Endothelial cell of umbilical vein (primary cell): Measurements from ENCODE around the gene PNKD. TPM values are rescaled to one million over a fixed set of nuclear protein-coding genes. Genes with fewer than 3 reads are reported as not detected.

Experiments
- BruUV-seq: library from RNA; stranded (reverse); fragments of 400-500 nt; replicated peaks from 2 replicates; lab custom pipeline; 2021; lab: Mats Ljungman, UMichigan
- CTCF ChIA-PET: fragments of 300-600, 350-600 bp; sonication (Branson Sonifier 250); formaldehyde crosslinking; loops from one replicate; lab custom pipeline; 2021; ENCODE audit warnings: antibody characterized with exemption, inconsistent platforms; lab: Charles Lee
- POLR2A ChIA-PET: fragments of 300-600, 350-600 bp; sonication (Branson Sonifier 250); formaldehyde crosslinking; loops from one replicate; lab custom pipeline; 2021; ENCODE audit warnings: antibody characterized with exemption, inconsistent platforms; lab: Charles Lee
- DNase-seq: peaks from one replicate; pipeline ENCODE4 v3.0.0-alpha.2; 2011; ENCODE audit warnings: low read depth, low spot score
- FAIRE-seq: peaks from 2 replicates; lab custom pipeline; 2011; peaks lifted over from hg19 to GRCh38; lab: Jason Lieb, UNC
- H2AFZ ChIP-seq: 2 replicates; pipeline ENCODE4 v1.6.0; 2012; ENCODE audit warnings: low read depth, low read length, control low read depth, inconsistent platforms
- H3K27ac ChIP-seq: 2 replicates; pipeline ENCODE4 v1.5.1; 2011; ENCODE audit warnings: low read depth, mild to moderate bottlenecking, control low read depth, low read length, moderate library complexity; ENCODE audit not compliant: insufficient read depth
- H3K27me3 ChIP-seq, 2 experiments: 2 replicates each; pipeline versions ENCODE4 v1.6.0 to v1.6.1; 2011; ENCODE audit warnings: low read length in 2 of 2, mixed read lengths in 1 of 2; ENCODE audit not compliant: control insufficient read depth in 2 of 2, insufficient read depth in 2 of 2
- H3K36me3 ChIP-seq, 2 experiments: 2 replicates in 1 of 2; 3 replicates in 1 of 2; pipeline ENCODE4 v1.5.1; 2011; ENCODE audit warnings: low read length in 2 of 2, mild to moderate bottlenecking in 1 of 2, moderate library complexity in 1 of 2; ENCODE audit not compliant: control insufficient read depth in 2 of 2, insufficient read depth in 2 of 2; ENCODE audit errors: extremely low read depth in 1 of 2
- H3K4me1 ChIP-seq: 3 replicates; pipeline ENCODE4 v1.5.1; 2011; ENCODE audit warnings: mild to moderate bottlenecking, low read length; ENCODE audit not compliant: control insufficient read depth, insufficient read depth; ENCODE audit errors: extremely low read depth
- H3K4me2 ChIP-seq: 2 replicates; pipeline ENCODE4 v1.6.1; 2011; ENCODE audit warnings: low read length, control low read depth, mixed read lengths; ENCODE audit not compliant: insufficient read depth
- H3K4me3 ChIP-seq, 3 experiments: fragments of 200-600 bp in 1 of 3; sonication (generic), shearing (Covaris generic) in 1 of 3; replicated peaks in 1 of 3; 2 replicates each; pipeline ENCODE4 v1.5.1; 2011 to 2016; ENCODE audit warnings: control low read depth in 3 of 3, low read length in 3 of 3, mild to moderate bottlenecking in 2 of 3, inconsistent platforms in 1 of 3, low read depth in 1 of 3, moderate library complexity in 1 of 3; ENCODE audit not compliant: insufficient read depth in 1 of 3
- H3K79me2 ChIP-seq: 2 replicates; pipeline ENCODE4 v1.6.0; 2012; ENCODE audit warnings: low read length, inconsistent platforms; ENCODE audit not compliant: control insufficient read depth, insufficient read depth
- H3K9ac ChIP-seq: replicated peaks from 2 replicates; pipeline ENCODE3; 2011; ENCODE audit warnings: low read length, control low read depth; ENCODE audit not compliant: insufficient read depth; ENCODE audit errors: extremely low read depth
- H3K9me1 ChIP-seq: replicated peaks from 3 replicates; pipeline ENCODE4 v1.6.0; 2011; ENCODE audit warnings: mild to moderate bottlenecking, low read length; ENCODE audit not compliant: control insufficient read depth, insufficient read depth; ENCODE audit errors: extremely low read depth
- H3K9me3 ChIP-seq: replicated peaks from 2 replicates; pipeline ENCODE4 v1.5.1; 2012; ENCODE audit warnings: low read length, inconsistent platforms; ENCODE audit not compliant: control insufficient read depth, insufficient read depth
- H4K20me1 ChIP-seq: replicated peaks from 2 replicates; pipeline ENCODE3; 2011; ENCODE audit warnings: mild to moderate bottlenecking, low read length; ENCODE audit not compliant: control insufficient read depth, insufficient read depth; ENCODE audit errors: extremely low read depth
- EZH2 ChIP-seq: IDR thresholded peaks from 2 replicates; pipeline ENCODE4 v1.6.1; 2012; ENCODE audit warnings: borderline replicate concordance, low read depth, mild to moderate bottlenecking, moderate library complexity, low read length, inconsistent platforms; ENCODE audit not compliant: severe bottlenecking
- FOS ChIP-seq: IDR thresholded peaks from 2 replicates; pipeline ENCODE4 v1.6.1; 2011; ENCODE audit warnings: mild to moderate bottlenecking, low read length, moderate library complexity, borderline replicate concordance; ENCODE audit not compliant: insufficient read depth
- GATA2 ChIP-seq: IDR thresholded peaks from 2 replicates; pipeline ENCODE4 v1.7.0; 2011; ENCODE audit warnings: low read depth, mild to moderate bottlenecking, moderate library complexity, mixed read lengths, low read length; ENCODE audit not compliant: insufficient read length, insufficient read depth
- JUN ChIP-seq: IDR thresholded peaks from 2 replicates; pipeline ENCODE4 v1.6.1; 2011; ENCODE audit warnings: borderline replicate concordance, low read depth; ENCODE audit not compliant: insufficient read length, insufficient read depth
- MYC ChIP-seq: IDR thresholded peaks from one replicate; pipeline ENCODE4 v1.6.1; 2011; ENCODE audit warnings: mild to moderate bottlenecking, low read depth, low read length
- POLR2A ChIP-seq: IDR thresholded peaks from 2 replicates; pipeline ENCODE4 v1.6.1; 2012; ENCODE audit warnings: low read depth, mild to moderate bottlenecking, control low read depth, low read length
- POLR2AphosphoS5 ChIP-seq: IDR thresholded peaks from 2 replicates; pipeline ENCODE4 v1.6.1; 2012; ENCODE audit warnings: low read depth, mild to moderate bottlenecking, control low read depth, low read length, moderate library complexity; ENCODE audit not compliant: insufficient read depth
- dilution Hi-C: fragments of 300-500 bp; cut with MboI; formaldehyde crosslinking; loops from one replicate; pipeline ENCODE4 v1.15.0; 2019; ENCODE audit warnings: low sequenced_read_pairs; ENCODE audit not compliant: extremely low pct_ligation_motif_present
- intact Hi-C: fragments of 100-400 bp; cut with micrococcal nuclease; formaldehyde crosslinking; loops from one replicate; pipeline ENCODE4 v1.10.0; 2022
- polyA plus RNA-seq, 4 experiments: library from polyadenylated mRNA; depleted of rRNA in 3 of 4; stranded (reverse) in 3 of 4; unstranded in 1 of 4; fragments of >200 nt; gene quantifications; 2 replicates each; pipeline versions ENCODE4 v1.2.1 to v1.2.3, GENCODE V29; 2011 to 2012; ENCODE audit warnings: missing spikeins in 1 of 4
- total RNA-seq: library from RNA; stranded (reverse); gene quantifications from 2 replicates; pipeline ENCODE4 v1.2.3, GENCODE V29; 2021
- TF ChIP-seq, protein P1 (sequence below): IDR thresholded peaks from 2 replicates; pipeline ENCODE4 v1.6.1; 2011; ENCODE audit not compliant: insufficient read depth, insufficient read length
- TF ChIP-seq, protein P2 (sequence below), 2 donors: IDR thresholded peaks; 1 replicate in 1 of 2; 2 replicates in 1 of 2; pipeline ENCODE4 v1.5.1; 2011; ENCODE audit warnings: low read length in 2 of 2, mild to moderate bottlenecking in 2 of 2, moderate library complexity in 2 of 2, control low read depth in 1 of 2, inconsistent platforms in 1 of 2, low read depth in 1 of 2; ENCODE audit not compliant: insufficient read depth in 1 of 2; ENCODE audit errors: extremely low read depth in 1 of 2

PNKD gene
- total and polyA plus RNA-seq, 2 donors (not counting 3 experiments of a cell fraction or from before 2014, with no cell fraction given) = 56.1 to 88.3 TPM

DNA sequence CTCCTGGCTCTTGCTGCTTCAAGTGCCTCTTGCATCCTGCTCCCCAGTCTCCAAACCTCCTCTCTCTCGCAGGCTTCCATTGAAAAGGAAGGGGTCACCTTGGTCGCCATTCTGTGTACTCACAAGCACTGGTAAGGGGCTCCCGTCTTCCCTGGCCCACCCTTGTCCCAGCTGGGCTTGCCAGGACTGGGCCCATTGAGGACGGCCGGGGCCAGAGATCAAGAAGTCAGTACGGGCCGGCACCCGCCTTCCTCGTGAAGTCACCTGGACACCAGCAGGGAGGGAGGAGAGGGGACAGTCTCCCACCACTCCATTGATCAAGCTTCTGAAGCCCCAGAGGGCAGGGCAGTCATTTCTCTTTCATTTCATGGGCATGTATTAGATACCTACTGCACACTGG is 70.3 kb downstream of the PNKD start:
- DNase-seq (no peak), FAIRE-seq (no peak)
- H3K4me2 ChIP-seq = no peak overlapping the region
- peaks cover 0 to 12% of the 10 kb centered on the region in 2 experiments for H3K36me3 ChIP-seq
- no TSS peak for BruUV-seq
- no peaks in the 10 kb centered on the region for H3K4me1 ChIP-seq
- no peaks in the 10 kb centered on the region for H3K79me2 ChIP-seq
- no peaks in the 10 kb centered on the region for H3K9me3 ChIP-seq
- H4K20me1 ChIP-seq = no peaks in the 10 kb centered on the region
- dilution Hi-C loops = no loop called here
- no peak overlapping the region for H3K27ac ChIP-seq
- no peaks in the 10 kb centered on the region for H3K9me1 ChIP-seq
- TF ChIP-seq, protein P1, sequence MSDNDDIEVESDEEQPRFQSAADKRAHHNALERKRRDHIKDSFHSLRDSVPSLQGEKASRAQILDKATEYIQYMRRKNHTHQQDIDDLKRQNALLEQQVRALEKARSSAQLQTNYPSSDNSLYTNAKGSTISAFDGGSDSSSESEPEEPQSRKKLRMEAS = no peak
- TF ChIP-seq POLR2A (no peak), EZH2 (no peak), JUN (no peak), MYC (no peak), GATA2 (no peak), FOS (no peak), POLR2AphosphoS5 (no peak)
- TF ChIP-seq, protein P2, sequence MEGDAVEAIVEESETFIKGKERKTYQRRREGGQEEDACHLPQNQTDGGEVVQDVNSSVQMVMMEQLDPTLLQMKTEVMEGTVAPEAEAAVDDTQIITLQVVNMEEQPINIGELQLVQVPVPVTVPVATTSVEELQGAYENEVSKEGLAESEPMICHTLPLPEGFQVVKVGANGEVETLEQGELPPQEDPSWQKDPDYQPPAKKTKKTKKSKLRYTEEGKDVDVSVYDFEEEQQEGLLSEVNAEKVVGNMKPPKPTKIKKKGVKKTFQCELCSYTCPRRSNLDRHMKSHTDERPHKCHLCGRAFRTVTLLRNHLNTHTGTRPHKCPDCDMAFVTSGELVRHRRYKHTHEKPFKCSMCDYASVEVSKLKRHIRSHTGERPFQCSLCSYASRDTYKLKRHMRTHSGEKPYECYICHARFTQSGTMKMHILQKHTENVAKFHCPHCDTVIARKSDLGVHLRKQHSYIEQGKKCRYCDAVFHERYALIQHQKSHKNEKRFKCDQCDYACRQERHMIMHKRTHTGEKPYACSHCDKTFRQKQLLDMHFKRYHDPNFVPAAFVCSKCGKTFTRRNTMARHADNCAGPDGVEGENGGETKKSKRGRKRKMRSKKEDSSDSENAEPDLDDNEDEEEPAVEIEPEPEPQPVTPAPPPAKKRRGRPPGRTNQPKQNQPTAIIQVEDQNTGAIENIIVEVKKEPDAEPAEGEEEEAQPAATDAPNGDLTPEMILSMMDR (IDR thresholded peaks at IDR 0.05; ENCODE audit: extremely low read depth in 1 of 2, insufficient read depth in 1 of 2, low read depth in 1 of 2, low read length in 2 of 2) = no peak
- POLR2A ChIA-PET = no interaction called here
- no peak overlapping the region for H2AFZ ChIP-seq
- no peak overlapping the region for H3K4me3 ChIP-seq
- H3K27me3 ChIP-seq = no peaks in the 10 kb centered on the region
- intact Hi-C loops = no loop called here
- CTCF ChIA-PET = interaction anchor here (1.4 kb wide), 1 partner anchor 16 kb away, joined by 4 read pairs; the partner anchor contains the start of gene CATIP
- no peak overlapping the region for H3K9ac ChIP-seq
